Body of pancreas (tissue), 4 donors: Measurements from ENCODE around the gene ECHDC1. TPM values are rescaled to one million over a fixed set of nuclear protein-coding genes. Genes with fewer than 3 reads are reported as not detected.

Experiments used
- ATAC-seq: fragments of 150-250 bp; one replicate; pipeline ENCODE4 v1.9.1; 2016
- DNase-seq, 4 donors: peaks; one replicate each; pipeline ENCODE4 v3.0.0-alpha.2; 2019
- H3K27ac ChIP-seq, 4 donors: fragments of 200-600 bp; sonication (generic); 1 replicate in 3 of 4; 2 replicates in 1 of 4; pipeline versions ENCODE4 v1.5.1 to v1.6.1; 2016 to 2019; ENCODE audit warnings: mild to moderate bottlenecking in 1 of 4, mixed read lengths in 1 of 4, moderate library complexity in 1 of 4
- H3K27me3 ChIP-seq, 2 donors: fragments of 200-600 bp; sonication (generic); one replicate each; pipeline ENCODE4 v1.6.0; 2016; ENCODE audit warnings: mild to moderate bottlenecking in 1 of 2
- H3K36me3 ChIP-seq, 2 donors: fragments of 200-600 bp; sonication (generic); replicated peaks in 1 of 2; 2 replicates each; pipeline ENCODE4 v1.5.1; 2016; ENCODE audit warnings: low read depth in 2 of 2; ENCODE audit not compliant: insufficient read depth in 1 of 2
- H3K4me1 ChIP-seq: fragments of 200-600 bp; sonication (generic); one replicate; pipeline ENCODE4 v1.6.0; 2016
- H3K4me3 ChIP-seq, 2 donors: fragments of 200-600 bp; sonication (generic); 1 replicate in 1 of 2; 2 replicates in 1 of 2; pipeline ENCODE4 v1.5.1; 2016 to 2019
- H3K9me3 ChIP-seq, 3 donors: fragments of 200-600 bp; sonication (generic); 1 replicate in 2 of 3; 2 replicates in 1 of 3; pipeline ENCODE4 v1.5.1; 2016
- CTCF ChIP-seq, 7 experiments: fragments of 450-650 bp in 4 of 7; fragments of 200-600 bp in 3 of 7; sonication (generic) in 3 of 7; IDR thresholded peaks; one replicate each; pipeline ENCODE4 v1.5.1; 2016 to 2019; ENCODE audit warnings: antibody characterized with exemption in 7 of 7
- POLR2A ChIP-seq, 3 donors: fragments of 450-650 bp; IDR thresholded peaks; one replicate each; pipeline ENCODE4 v1.6.1; 2016; ENCODE audit warnings: antibody characterized with exemption in 3 of 3, mild to moderate bottlenecking in 2 of 3
- WGBS, 2 donors: methylation state at CpG; one replicate each; pipeline ENCODE4 v1.1.5; 2017; 5-methylcytosine and 5-hydroxymethylcytosine counted together
- intact Hi-C: fragments of 100-400 bp; cut with DNase I; formaldehyde crosslinking; loops from one replicate; pipeline ENCODE4 v1.15.1; 2023
- total RNA-seq, 2 donors: library from RNA; depleted of rRNA; stranded (reverse); fragments of >200 nt; gene quantifications; one replicate each; pipeline ENCODE4 v1.1.0, GENCODE V29; 2016

Gene ECHDC1
- total RNA-seq, 2 donors from 2014 or later, result 27.4 to 35.5 TPM

- no peaks in the 10 kb centered on the region for H3K9me3 ChIP-seq
- ATAC-seq, result no peak
- DNase-seq, result no peak
- H3K27ac ChIP-seq, result no peak overlapping the region
- WGBS, 2 donors, result 89 to 92% methylated on average over 2 of the region's 2 CpGs
- peaks cover 15% of the 10 kb centered on the region for H3K4me1 ChIP-seq
- H3K4me3 ChIP-seq, result no peak overlapping the region
- H3K36me3 ChIP-seq, result no peaks in the 10 kb centered on the region
- H3K27me3 ChIP-seq, result no peaks in the 10 kb centered on the region
- intact Hi-C loops, result no loop called here
- TF ChIP-seq POLR2A (IDR thresholded peaks at IDR 0.05), result no peak
- TF ChIP-seq CTCF (IDR thresholded peaks at IDR 0.05), result no peak
Measured at GRCh38 chr6:127273499-127273898, 69.9 kb downstream of the ECHDC1 start.

- peaks cover 22% of the 10 kb centered on the region for H3K4me1 ChIP-seq
- intact Hi-C loops, result no loop called here
- no peak for ATAC-seq
Measured at GRCh38 chr6:127272576-127272975, 70.8 kb downstream of the ECHDC1 start.

GRCh38 chr6:127267646-127268625, 75.5 kb downstream of the ECHDC1 start:
- H3K27me3 ChIP-seq, result no peaks in the 10 kb centered on the region
- peak in 1 of 4 donors; percentile 3 for DNase-seq
- peak overlapping the region; percentile 99 for H3K27ac ChIP-seq
- peak overlapping the region; percentile 49 to 81 for H3K4me3 ChIP-seq
- H3K36me3 ChIP-seq, result no peaks in the 10 kb centered on the region
- intact Hi-C loops, result no loop called here
- peaks cover 19% of the 10 kb centered on the region for H3K4me1 ChIP-seq
- no peak for TF ChIP-seq POLR2A (IDR thresholded peaks at IDR 0.05)
- TF ChIP-seq CTCF (IDR thresholded peaks at IDR 0.05), result no peak
- WGBS, 2 donors, result 0 to 1% methylated on average over 16 of the region's 16 CpGs
- H3K9me3 ChIP-seq, result no peaks in the 10 kb centered on the region
- no peak for ATAC-seq

More at GRCh38 chr6:127272576-127272975, 70.8 kb downstream of the ECHDC1 start:
- Histone ChIP-seq H3K9me3 (no peaks in the 10 kb centered on the region), H3K4me3 (no peak overlapping the region), H3K36me3 (no peaks in the 10 kb centered on the region), H3K27me3 (no peaks in the 10 kb centered on the region), H3K27ac (no peak overlapping the region)
- TF ChIP-seq CTCF (IDR thresholded peaks at IDR 0.05), result no peak
- TF ChIP-seq POLR2A (IDR thresholded peaks at IDR 0.05), result no peak
- DNase-seq, result no peak
- 82 to 93% methylated on average over 3 of the region's 3 CpGs for WGBS, 2 donors

- DNase-seq (peak; percentile 51 to 66 (median 54)), ATAC-seq (peak; percentile 71)
- Histone ChIP-seq H3K27me3 (no peaks in the 10 kb centered on the region), H3K4me3 (peak overlapping the region; percentile 49 to 81), H3K4me1 (peaks cover 19% of the 10 kb centered on the region), H3K9me3 (no peaks in the 10 kb centered on the region), H3K27ac (peak overlapping the region; percentile 99), H3K36me3 (no peaks in the 10 kb centered on the region)
- 0 to 1% methylated on average over 14 to 64 of the region's 64 CpGs for WGBS, 2 donors
- intact Hi-C loops, result no loop called here
- TF ChIP-seq CTCF (IDR thresholded peaks at IDR 0.05), result no peak
- peak; percentile 92 to 95 (median 95) for TF ChIP-seq POLR2A (IDR thresholded peaks at IDR 0.05)
Measured at GRCh38 chr6:127266892-127267645, 76.3 kb downstream of the ECHDC1 start.
